ENCODE measurements around the gene USP21. TPM values are rescaled to one million over a fixed set of nuclear protein-coding genes. Genes with fewer than 3 reads are reported as not detected.
A peak's percentile ranks its signal among the peaks of the same experiment; 100 is the strongest.

The USP21 gene
- polyA plus RNA-seq, 1 of the 3 experiments (the other 2 are of a cell fraction), result 26.8 TPM

- peak; percentile 91 for TF ChIP-seq MXI1 (IDR thresholded peaks at IDR 0.05; ENCODE audit: low read depth, low read length)
- TF ChIP-seq GATA2 (CRISPR knock-in tag; IDR thresholded peaks at IDR 0.05), result no peak; the same call in 1 of the 2 replicates
- TF ChIP-seq SMC3 (IDR thresholded peaks at IDR 0.05; ENCODE audit: low read depth, low read length), result no peak
- TF ChIP-seq ELF1 (IDR thresholded peaks at IDR 0.05), result no peak
- TF ChIP-seq FOXM1 (IDR thresholded peaks at IDR 0.05; ENCODE audit: low read depth), result no peak
- no peak for TF ChIP-seq TEAD4 (IDR thresholded peaks at IDR 0.05; ENCODE audit: borderline replicate concordance, insufficient read depth)
- TF ChIP-seq, protein P1, sequence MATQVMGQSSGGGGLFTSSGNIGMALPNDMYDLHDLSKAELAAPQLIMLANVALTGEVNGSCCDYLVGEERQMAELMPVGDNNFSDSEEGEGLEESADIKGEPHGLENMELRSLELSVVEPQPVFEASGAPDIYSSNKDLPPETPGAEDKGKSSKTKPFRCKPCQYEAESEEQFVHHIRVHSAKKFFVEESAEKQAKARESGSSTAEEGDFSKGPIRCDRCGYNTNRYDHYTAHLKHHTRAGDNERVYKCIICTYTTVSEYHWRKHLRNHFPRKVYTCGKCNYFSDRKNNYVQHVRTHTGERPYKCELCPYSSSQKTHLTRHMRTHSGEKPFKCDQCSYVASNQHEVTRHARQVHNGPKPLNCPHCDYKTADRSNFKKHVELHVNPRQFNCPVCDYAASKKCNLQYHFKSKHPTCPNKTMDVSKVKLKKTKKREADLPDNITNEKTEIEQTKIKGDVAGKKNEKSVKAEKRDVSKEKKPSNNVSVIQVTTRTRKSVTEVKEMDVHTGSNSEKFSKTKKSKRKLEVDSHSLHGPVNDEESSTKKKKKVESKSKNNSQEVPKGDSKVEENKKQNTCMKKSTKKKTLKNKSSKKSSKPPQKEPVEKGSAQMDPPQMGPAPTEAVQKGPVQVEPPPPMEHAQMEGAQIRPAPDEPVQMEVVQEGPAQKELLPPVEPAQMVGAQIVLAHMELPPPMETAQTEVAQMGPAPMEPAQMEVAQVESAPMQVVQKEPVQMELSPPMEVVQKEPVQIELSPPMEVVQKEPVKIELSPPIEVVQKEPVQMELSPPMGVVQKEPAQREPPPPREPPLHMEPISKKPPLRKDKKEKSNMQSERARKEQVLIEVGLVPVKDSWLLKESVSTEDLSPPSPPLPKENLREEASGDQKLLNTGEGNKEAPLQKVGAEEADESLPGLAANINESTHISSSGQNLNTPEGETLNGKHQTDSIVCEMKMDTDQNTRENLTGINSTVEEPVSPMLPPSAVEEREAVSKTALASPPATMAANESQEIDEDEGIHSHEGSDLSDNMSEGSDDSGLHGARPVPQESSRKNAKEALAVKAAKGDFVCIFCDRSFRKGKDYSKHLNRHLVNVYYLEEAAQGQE (IDR thresholded peaks at IDR 0.05; ENCODE audit: low read depth, low read length), result peak; percentile 40; the same call in 1 of the 2 replicates
- TF ChIP-seq CHD2 (IDR thresholded peaks at IDR 0.05; ENCODE audit: low read length, partially characterized antibody), result peak; percentile 43
These were observed 18.0 kb downstream of the USP21 start, which contains the start of gene B4GALT3 (continued) for GRCh38 chr1:161177112-161177935.

DNA sequence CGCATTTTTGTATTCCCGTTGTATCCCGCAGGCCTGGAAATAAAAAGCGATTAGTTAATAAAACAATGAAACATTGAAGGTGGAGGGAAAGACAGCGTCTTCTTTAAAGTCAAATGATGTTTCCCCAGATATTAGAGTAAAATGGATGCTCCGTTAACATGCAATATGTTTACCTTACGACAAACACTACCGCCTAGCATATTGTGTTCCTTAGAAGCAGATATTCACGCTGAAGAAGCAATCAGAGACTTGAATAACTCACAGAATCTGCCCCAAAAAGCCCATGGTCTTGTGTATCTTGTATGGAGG lies 18.6 kb downstream of the USP21 start:
- H3K27ac ChIP-seq (ENCODE audit: low read depth in 2 of 2, low read length in 1 of 2), result peak overlapping the region; percentile 44 to 74; a peak in 3 of 4 replicates
- WGBS (ENCODE audit: low lambda C conversion rate), result 83% methylated on average over 9 of the region's 9 CpGs
- POLR2A ChIA-PET, result no interaction called here
- H3K4me2 ChIP-seq, result peak overlapping the region; percentile 98
- no peak for DNase-seq
- peaks cover 0 to 18% of the 10 kb centered on the region in 2 experiments; a peak in 1 of 4 replicates for H3K4me1 ChIP-seq (ENCODE audit: control insufficient read depth in 1 of 2, insufficient read depth in 2 of 2, low read depth in 1 of 2, low read length in 1 of 2)
- peak overlapping the region; percentile 73; a peak in 2 of 4 replicates for H3K4me3 ChIP-seq (ENCODE audit: low read depth in 2 of 2, low read length in 1 of 2)
- no peaks in the 10 kb centered on the region for H3K9me2 ChIP-seq
- peaks cover 5% of the 10 kb centered on the region for H3F3A ChIP-seq (replicated peaks; ENCODE audit: insufficient read depth)
- TF ChIP-seq, protein P2, sequence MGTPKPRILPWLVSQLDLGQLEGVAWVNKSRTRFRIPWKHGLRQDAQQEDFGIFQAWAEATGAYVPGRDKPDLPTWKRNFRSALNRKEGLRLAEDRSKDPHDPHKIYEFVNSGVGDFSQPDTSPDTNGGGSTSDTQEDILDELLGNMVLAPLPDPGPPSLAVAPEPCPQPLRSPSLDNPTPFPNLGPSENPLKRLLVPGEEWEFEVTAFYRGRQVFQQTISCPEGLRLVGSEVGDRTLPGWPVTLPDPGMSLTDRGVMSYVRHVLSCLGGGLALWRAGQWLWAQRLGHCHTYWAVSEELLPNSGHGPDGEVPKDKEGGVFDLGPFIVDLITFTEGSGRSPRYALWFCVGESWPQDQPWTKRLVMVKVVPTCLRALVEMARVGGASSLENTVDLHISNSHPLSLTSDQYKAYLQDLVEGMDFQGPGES (IDR thresholded peaks at IDR 0.05; ENCODE audit: low read depth, low read length), result no peak
- TF ChIP-seq EP300 (IDR thresholded peaks at IDR 0.05; ENCODE audit: borderline replicate concordance in 1 of 2, low read depth in 1 of 2, low read length in 1 of 2) (no peak), TAF1 (IDR thresholded peaks at IDR 0.05; ENCODE audit: borderline replicate concordance, low read depth, low read length) (no peak), RCOR1 (IDR thresholded peaks at IDR 0.05; ENCODE audit: low read length) (no peak), SMC3 (IDR thresholded peaks at IDR 0.05; ENCODE audit: low read depth, low read length) (no peak), YY1 (IDR thresholded peaks at IDR 0.05; ENCODE audit: low read depth) (no peak), CTCF (IDR thresholded peaks at IDR 0.05) (no peak), TCF12 (IDR thresholded peaks at IDR 0.05) (no peak), SIN3A (IDR thresholded peaks at IDR 0.05; ENCODE audit: borderline replicate concordance, low read depth, low read length) (no peak), TEAD4 (IDR thresholded peaks at IDR 0.05; ENCODE audit: borderline replicate concordance, insufficient read depth) (no peak), PBX3 (IDR thresholded peaks at IDR 0.05) (no peak), EZH2phosphoT487 (IDR thresholded peaks at IDR 0.05; ENCODE audit: borderline replicate concordance, low read depth) (no peak)
- TF ChIP-seq, protein P3, sequence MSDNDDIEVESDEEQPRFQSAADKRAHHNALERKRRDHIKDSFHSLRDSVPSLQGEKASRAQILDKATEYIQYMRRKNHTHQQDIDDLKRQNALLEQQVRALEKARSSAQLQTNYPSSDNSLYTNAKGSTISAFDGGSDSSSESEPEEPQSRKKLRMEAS (IDR thresholded peaks at IDR 0.05; ENCODE audit: low read depth), result no peak
- H3K9ac ChIP-seq, result peak overlapping the region; percentile 77; the same call in 1 of the 2 replicates
- H3K79me2 ChIP-seq (ENCODE audit: insufficient read depth), result peaks cover 17% of the 10 kb centered on the region
- H3K9me3 ChIP-seq, result no peaks in the 10 kb centered on the region
- no peaks in the 10 kb centered on the region for H3K27me3 ChIP-seq (ENCODE audit: insufficient read depth)
- CTCF ChIA-PET, result interaction anchor here (1.0 to 4.1 kb wide), 3 partner anchors 12 to 16 kb away, joined by 3 to 29 read pairs (median 3); partner anchors contain the start of gene PPOX
- H3K36me3 ChIP-seq (replicated peaks in 1 of 2; ENCODE audit: control insufficient read depth in 1 of 2, insufficient read depth in 2 of 2, low read length in 1 of 2), result peaks cover 19 to 25% of the 10 kb centered on the region in 2 experiments
- peak overlapping the region; percentile 87 for H2AFZ ChIP-seq (ENCODE audit: low read depth)
- no peaks in the 10 kb centered on the region for H4K20me1 ChIP-seq (ENCODE audit: insufficient read depth)

Measured in SK-N-SH (cell line).